Measurements from ENCODE around the gene SPTBN1. TPM values are rescaled to one million over a fixed set of nuclear protein-coding genes. Genes with fewer than 3 reads are reported as not detected.
"Not testable (repeated sequence)": the region's sequence is repeated elsewhere in the genome, so short reads cannot be mapped to it uniquely, and the experiment has no call there.

Gene SPTBN1
- total RNA-seq, 1 donor from 2014 or later, result 53.8 TPM

DNA sequence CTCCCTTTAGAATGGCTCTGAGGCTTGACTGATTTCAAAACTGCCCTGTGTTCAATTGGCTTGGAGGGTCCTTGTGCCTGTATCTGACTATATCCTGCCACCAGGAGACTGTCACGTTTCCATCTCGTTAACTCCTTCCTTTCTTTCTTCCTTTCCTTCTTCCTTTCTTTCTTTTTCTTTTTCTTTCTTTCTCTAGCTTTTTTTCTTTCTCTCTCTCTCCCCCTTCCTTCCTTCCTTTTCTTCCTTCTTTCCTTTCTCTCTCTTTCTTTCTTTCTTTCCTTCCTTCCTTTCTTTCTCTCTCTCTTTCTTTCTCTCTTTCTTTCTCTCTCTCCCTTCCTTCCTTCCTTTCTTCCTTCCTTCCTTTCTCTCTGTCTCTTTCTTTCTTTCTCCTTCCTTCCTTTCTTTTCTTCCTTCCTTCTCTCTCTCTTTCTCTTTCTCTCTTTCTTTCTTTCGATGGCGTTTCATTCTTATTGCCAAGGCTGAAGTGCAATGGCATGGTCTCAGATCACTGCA lies 229.2 kb downstream of the SPTBN1 start:
- intact Hi-C loops (cut with micrococcal nuclease), result no loop called here
- H3K27me3 Mint-ChIP-seq, result peaks cover 40% of the 10 kb centered on the region
- H3K27ac Mint-ChIP-seq, result no peak overlapping the region
- no peaks in the 10 kb centered on the region for H3K36me3 Mint-ChIP-seq (ENCODE audit: low read depth)
- peaks cover 48% of the 10 kb centered on the region for H3K4me1 Mint-ChIP-seq
- H3K4me3 Mint-ChIP-seq, result no peak overlapping the region
- H3K9me3 Mint-ChIP-seq, result peaks cover 7% of the 10 kb centered on the region
- peak; percentile 25 for DNase-seq

DNA sequence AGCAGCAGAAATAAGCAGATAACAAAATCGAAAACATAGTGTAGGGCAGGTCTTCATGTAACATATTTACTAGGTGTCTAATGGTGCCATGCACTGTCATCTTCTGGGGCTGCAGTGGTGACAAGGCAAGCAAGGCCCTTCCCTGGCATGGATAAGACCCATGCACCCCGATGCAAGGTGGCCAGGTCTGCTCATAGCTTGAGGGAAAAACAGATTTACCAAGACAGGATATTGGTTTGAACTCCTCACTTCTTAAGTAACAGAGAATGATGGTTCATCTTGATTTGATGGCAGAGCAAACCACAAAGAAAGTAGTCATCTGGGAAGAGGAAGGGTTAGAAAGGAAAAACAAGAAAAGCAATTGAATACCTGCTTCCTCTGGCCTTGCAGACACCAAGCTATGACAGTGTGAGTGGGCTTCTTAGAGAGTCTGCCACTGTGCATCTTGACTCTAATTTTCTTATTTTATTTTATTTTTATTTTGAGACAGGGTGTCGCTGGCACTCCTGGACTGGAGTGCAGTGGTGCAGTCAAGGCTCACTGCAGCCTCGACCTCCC lies 231.5 kb downstream of the SPTBN1 start:
- peaks cover 34% of the 10 kb centered on the region for H3K4me1 Mint-ChIP-seq
- peak; percentile 60 for DNase-seq
- H3K27ac Mint-ChIP-seq, result no peak overlapping the region
- H3K4me3 Mint-ChIP-seq, result peak overlapping the region; percentile 22
- intact Hi-C loops (cut with micrococcal nuclease), result loop anchor here (1.0 kb wide), 1 partner anchor 7 kb away; no protein-coding TSS in a partner anchor
- H3K27me3 Mint-ChIP-seq, result peaks cover 50% of the 10 kb centered on the region
- no peaks in the 10 kb centered on the region for H3K36me3 Mint-ChIP-seq (ENCODE audit: low read depth)
- peaks cover 7% of the 10 kb centered on the region for H3K9me3 Mint-ChIP-seq

DNA sequence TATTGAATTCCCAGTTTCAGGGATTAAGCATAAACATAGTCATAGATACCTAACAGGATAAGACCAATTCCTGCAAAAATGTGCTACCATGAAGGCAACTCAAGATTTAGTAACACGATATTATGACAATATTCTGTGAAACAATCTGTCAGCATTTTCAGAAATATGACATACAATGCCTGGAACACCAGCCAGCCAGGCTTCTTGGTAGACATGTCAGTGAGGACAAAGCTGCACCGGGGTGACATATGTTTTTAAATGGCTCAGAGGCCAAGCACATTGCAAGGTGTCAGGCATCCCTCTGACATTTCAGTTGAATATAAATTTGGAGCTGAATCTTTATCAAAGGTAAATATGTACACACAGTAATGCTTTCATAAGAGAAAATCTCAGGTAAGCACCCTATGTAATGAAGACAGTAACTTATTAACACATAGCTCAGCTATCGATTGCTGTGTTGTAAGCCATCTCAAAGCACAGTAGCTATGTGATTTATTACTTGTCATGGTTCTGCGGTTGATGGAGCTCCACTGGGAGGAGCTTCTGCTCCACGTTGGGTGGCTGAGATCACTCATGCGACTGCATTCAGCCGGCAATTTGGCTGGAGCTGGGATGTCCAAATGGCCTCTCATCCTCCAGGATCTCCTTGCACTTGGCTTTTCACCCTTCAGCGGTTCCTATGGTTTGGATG lies 235.5 kb downstream of the SPTBN1 start:
- Mint-ChIP-seq H3K4me1 (peaks cover 18% of the 10 kb centered on the region), H3K36me3 (ENCODE audit: low read depth) (no peaks in the 10 kb centered on the region), H3K9me3 (peaks cover 4% of the 10 kb centered on the region), H3K27ac (no peak overlapping the region), H3K4me3 (no peak overlapping the region), H3K27me3 (peaks cover 42% of the 10 kb centered on the region)
- DNase-seq, result peak; percentile 52
- intact Hi-C loops (cut with micrococcal nuclease), result no loop called here

DNA sequence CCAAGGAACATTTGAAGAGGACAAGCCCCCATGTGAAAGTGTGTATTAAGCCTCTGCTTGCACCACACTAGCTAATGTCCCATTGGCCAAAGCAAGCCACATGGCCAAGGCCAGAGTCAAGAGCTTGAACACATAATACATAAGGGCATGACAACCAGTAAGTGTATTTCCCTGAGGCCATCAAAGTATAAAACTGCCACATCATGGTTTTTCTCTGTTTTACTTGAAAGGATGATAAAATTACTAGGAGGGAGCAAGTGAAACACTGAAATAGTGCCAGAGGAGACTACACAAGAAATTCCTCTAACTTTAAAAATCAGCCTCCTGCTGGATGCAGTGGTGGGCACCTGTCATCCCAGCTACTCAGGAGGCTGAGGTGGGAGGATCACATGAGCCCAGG lies 236.4 kb downstream of the SPTBN1 start:
- Mint-ChIP-seq H3K4me1 (peaks cover 11% of the 10 kb centered on the region), H3K9me3 (peaks cover 4% of the 10 kb centered on the region), H3K36me3 (ENCODE audit: low read depth) (no peaks in the 10 kb centered on the region), H3K27me3 (peaks cover 41% of the 10 kb centered on the region), H3K4me3 (no peak overlapping the region), H3K27ac (no peak overlapping the region)
- intact Hi-C loops (cut with micrococcal nuclease), result no loop called here
- peak; percentile 44 for DNase-seq

DNA sequence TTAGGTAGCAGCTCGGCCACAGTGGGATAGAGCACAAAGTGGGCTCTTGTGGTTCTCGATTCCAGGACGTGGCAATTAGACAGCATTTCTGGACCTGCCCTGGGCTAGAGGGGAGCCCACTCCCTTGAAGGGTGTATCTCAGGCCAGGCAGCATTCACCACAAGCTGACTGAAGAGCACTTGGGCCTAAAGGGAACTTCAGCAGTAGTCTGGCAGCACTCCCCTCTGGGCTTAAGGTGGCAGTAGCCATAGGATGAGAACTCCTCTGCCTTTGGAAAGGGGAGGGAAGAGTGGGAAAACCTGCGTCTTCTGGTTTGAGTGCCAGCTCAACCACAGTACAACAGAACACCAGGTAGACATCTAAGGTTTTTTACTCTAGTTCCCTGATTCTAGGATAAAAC lies 239.3 kb downstream of the SPTBN1 start:
- Mint-ChIP-seq H3K4me1 (peaks cover 2% of the 10 kb centered on the region), H3K36me3 (ENCODE audit: low read depth) (no peaks in the 10 kb centered on the region), H3K27me3 (peaks cover 36% of the 10 kb centered on the region), H3K9me3 (no peaks in the 10 kb centered on the region), H3K4me3 (no peak overlapping the region), H3K27ac (no peak overlapping the region)
- peak; percentile 49 for DNase-seq
- intact Hi-C loops (cut with micrococcal nuclease), result no loop called here

DNA sequence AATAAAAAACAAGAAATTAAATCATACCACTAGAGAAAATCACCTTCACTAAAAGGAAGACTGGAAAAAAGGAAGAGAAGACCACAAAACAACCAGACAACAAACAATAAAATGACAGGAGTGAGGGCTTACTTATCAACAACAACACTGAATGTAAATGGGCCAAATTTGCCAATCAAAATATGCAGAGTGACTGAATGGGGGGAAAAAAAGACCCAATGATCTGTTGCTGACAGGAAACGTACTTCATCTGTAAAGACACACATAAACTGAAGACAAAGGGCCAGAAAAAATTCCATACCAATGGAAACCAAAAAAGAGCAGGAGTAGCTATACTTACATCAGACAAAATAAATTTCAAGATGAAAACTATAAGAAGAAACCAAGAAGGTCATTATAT lies 241.8 kb downstream of the SPTBN1 start:
- Mint-ChIP-seq H3K4me3 (no peak overlapping the region), H3K36me3 (ENCODE audit: low read depth) (no peaks in the 10 kb centered on the region), H3K9me3 (no peaks in the 10 kb centered on the region), H3K27me3 (peaks cover 52% of the 10 kb centered on the region), H3K27ac (no peak overlapping the region), H3K4me1 (peaks cover 2% of the 10 kb centered on the region)
- intact Hi-C loops (cut with micrococcal nuclease), result no loop called here
- DNase-seq, result no peak

DNA sequence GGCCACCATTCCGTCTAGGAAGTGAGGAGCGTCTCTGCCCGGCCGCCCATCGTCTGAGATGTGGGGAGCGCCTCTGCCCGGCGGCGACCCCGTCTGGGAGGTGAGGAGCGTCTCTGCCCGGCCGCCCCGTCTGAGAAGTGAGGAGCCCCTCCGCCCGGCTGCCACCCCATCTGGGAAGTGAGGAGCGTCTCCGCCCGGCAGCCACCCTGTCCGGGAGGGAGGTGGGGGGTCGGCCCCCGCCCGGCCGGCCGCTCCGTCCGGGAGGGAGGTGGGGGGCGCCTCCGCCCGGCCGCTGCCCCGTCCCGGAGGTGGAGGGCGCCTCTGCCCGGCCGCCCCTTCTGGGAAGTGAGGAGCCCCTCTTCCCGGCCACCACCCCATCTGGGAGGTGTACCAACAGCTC lies 242.8 kb downstream of the SPTBN1 start:
- H3K36me3 Mint-ChIP-seq (ENCODE audit: low read depth); intact Hi-C loops (cut with micrococcal nuclease); H3K4me1 Mint-ChIP-seq; H3K27ac Mint-ChIP-seq; H3K9me3 Mint-ChIP-seq; H3K4me3 Mint-ChIP-seq: not testable (repeated sequence)
- DNase-seq, result peak; percentile 37
- H3K27me3 Mint-ChIP-seq, result peaks cover 52% of the 10 kb centered on the region

DNA sequence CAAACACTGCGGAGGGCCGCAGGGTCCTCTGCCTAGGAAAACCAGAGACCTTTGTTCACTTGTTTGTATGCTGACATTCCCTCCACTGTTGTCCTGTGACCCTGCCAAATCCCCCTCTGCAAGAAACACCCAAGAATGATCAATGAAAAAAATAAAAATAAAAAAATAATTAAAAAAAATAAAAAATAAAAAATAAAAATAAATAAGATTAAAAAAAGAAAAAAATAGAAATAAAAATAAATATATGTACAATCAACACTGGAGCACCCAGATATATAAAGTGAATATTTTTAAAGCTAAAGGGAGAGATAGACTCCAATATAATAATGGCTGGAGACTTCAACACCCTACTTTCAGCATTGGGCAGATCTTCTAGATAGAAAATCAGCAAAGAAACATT lies 243.5 kb downstream of the SPTBN1 start:
- Mint-ChIP-seq H3K27ac (no peak overlapping the region), H3K27me3 (peaks cover 52% of the 10 kb centered on the region), H3K4me1 (no peaks in the 10 kb centered on the region), H3K9me3 (no peaks in the 10 kb centered on the region), H3K4me3 (no peak overlapping the region), H3K36me3 (ENCODE audit: low read depth) (no peaks in the 10 kb centered on the region)
- intact Hi-C loops (cut with micrococcal nuclease), result loop anchor here (5.0 kb wide), 1 partner anchor 597 kb away; no protein-coding TSS in a partner anchor
- DNase-seq, result no peak

DNA sequence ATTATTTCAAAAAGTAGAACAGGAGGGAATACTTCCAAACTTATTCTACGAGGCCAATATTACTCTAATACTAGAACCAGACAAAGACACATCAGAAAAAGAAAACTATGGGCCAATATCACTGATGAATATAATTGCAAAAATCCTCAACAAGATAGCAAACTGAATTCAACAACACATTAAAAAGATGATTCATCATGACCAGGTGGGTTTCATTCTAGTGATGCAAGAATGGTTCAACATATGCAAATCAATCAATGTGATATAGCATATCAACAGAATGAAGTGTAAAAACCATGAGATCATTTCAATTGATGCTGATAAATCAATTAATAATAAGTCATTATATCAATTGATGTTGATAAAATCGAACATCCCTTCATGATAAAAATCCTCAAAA lies 244.9 kb downstream of the SPTBN1 start:
- no peak for DNase-seq
- H3K27ac Mint-ChIP-seq, result no peak overlapping the region
- no peaks in the 10 kb centered on the region for H3K36me3 Mint-ChIP-seq (ENCODE audit: low read depth)
- H3K4me1 Mint-ChIP-seq, result no peaks in the 10 kb centered on the region
- intact Hi-C loops (cut with micrococcal nuclease), result loop anchor here (5.0 kb wide), 1 partner anchor 599 kb away; no protein-coding TSS in a partner anchor
- H3K27me3 Mint-ChIP-seq, result peaks cover 50% of the 10 kb centered on the region
- no peak overlapping the region for H3K4me3 Mint-ChIP-seq
- H3K9me3 Mint-ChIP-seq, result no peaks in the 10 kb centered on the region

DNA sequence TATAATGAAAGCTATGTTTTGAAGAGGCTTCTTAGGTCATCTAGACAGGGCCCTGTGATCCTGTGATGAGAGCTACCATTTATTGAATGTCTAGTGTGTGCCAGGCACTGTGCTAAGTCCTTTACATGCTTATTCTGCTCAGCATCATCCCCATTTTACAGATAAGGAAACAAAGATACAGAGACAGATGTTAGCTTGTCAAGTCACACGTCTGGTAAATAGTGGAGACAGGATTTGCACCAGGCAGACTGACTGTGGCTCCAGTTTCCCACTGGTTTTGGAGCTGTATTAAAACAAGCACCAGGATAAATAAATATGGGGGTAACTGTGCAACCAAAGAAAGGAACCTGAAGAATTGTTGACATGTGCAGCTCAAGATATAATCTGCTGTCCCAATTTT lies 248.1 kb downstream of the SPTBN1 start:
- no peaks in the 10 kb centered on the region for H3K36me3 Mint-ChIP-seq (ENCODE audit: low read depth)
- intact Hi-C loops (cut with micrococcal nuclease), result loop anchor here (1.0 to 5.0 kb wide), 4 partner anchors 39 to 602 kb away; no protein-coding TSS in a partner anchor
- DNase-seq, result peak; percentile 54
- H3K9me3 Mint-ChIP-seq, result no peaks in the 10 kb centered on the region
- H3K4me1 Mint-ChIP-seq, result no peaks in the 10 kb centered on the region
- H3K27me3 Mint-ChIP-seq, result peaks cover 57% of the 10 kb centered on the region
- H3K4me3 Mint-ChIP-seq, result no peak overlapping the region
- H3K27ac Mint-ChIP-seq, result no peak overlapping the region

DNA sequence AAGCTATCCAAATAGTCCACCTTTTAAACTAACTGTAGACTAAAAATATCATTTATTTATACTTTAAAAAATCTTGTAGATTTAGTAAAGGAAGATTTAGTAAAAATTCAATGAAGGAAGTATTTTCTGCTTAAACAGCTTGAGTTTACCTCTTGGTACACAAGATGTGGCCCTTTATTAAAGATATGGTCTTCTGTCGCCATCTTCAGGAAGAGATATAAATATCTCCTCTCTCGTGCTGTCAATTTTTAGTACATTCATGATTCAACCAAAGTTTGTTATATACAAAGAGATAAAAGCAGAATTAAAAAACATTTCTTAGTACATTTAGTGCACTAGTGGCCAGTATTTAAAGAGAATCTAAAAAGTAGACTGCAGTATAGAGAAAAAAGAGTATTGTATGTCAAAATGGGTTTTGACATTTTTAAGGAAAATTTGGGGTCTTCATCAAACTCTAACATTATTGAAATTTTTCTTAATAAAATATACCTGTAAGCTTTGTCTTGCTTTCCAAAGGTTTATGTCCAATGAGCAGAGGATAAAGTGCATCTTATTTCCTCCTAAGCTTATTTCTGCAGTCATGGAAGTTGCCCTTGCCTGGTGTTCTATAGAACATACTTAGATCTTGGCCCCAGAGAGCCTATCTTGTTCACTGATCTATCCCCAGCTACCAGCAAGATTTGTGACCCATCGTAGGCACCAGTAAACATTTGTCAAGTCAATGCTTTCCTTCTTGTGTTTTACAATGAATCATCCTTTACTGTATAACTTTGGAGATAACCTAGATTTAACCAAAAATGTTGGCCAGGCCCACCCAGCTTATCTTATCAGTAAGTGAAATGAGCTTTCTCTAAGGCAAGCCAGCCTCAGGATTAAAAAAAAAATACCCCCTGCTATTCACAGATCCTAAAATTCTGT lies 248.8 kb downstream of the SPTBN1 start:
- no peak overlapping the region for H3K4me3 Mint-ChIP-seq
- H3K36me3 Mint-ChIP-seq (ENCODE audit: low read depth), result no peaks in the 10 kb centered on the region
- DNase-seq, result peak; percentile 68
- no peaks in the 10 kb centered on the region for H3K4me1 Mint-ChIP-seq
- no peaks in the 10 kb centered on the region for H3K9me3 Mint-ChIP-seq
- H3K27ac Mint-ChIP-seq, result no peak overlapping the region
- intact Hi-C loops (cut with micrococcal nuclease), result loop anchor here (1.0 to 5.0 kb wide), 4 partner anchors 40 to 603 kb away; no protein-coding TSS in a partner anchor
- peaks cover 61% of the 10 kb centered on the region for H3K27me3 Mint-ChIP-seq

DNA sequence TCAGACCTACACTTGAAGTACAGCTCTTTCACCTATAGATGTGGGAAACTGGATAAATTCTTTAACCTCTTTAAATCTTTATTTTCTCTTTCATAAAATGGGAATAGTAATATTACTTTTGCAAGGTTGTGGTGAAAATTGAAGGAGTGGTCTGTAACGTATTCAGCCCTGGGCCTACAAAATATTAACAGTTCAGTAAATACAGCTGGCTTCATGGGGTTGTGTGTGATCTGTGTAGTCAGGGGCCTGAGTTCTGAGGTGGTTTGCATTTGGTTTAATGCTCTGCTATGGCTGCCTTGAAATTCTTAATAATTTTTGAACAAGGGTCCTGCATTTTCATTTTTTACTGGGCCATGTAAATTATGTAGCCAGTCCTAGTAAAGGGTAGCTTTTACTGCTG lies 250.5 kb downstream of the SPTBN1 start:
- DNase-seq, result no peak
- no peaks in the 10 kb centered on the region for H3K9me3 Mint-ChIP-seq
- no peaks in the 10 kb centered on the region for H3K4me1 Mint-ChIP-seq
- no peak overlapping the region for H3K4me3 Mint-ChIP-seq
- H3K27ac Mint-ChIP-seq, result no peak overlapping the region
- H3K27me3 Mint-ChIP-seq, result peaks cover 56% of the 10 kb centered on the region
- peaks cover 1% of the 10 kb centered on the region for H3K36me3 Mint-ChIP-seq (ENCODE audit: low read depth)
- intact Hi-C loops (cut with micrococcal nuclease), result no loop called here

DNA sequence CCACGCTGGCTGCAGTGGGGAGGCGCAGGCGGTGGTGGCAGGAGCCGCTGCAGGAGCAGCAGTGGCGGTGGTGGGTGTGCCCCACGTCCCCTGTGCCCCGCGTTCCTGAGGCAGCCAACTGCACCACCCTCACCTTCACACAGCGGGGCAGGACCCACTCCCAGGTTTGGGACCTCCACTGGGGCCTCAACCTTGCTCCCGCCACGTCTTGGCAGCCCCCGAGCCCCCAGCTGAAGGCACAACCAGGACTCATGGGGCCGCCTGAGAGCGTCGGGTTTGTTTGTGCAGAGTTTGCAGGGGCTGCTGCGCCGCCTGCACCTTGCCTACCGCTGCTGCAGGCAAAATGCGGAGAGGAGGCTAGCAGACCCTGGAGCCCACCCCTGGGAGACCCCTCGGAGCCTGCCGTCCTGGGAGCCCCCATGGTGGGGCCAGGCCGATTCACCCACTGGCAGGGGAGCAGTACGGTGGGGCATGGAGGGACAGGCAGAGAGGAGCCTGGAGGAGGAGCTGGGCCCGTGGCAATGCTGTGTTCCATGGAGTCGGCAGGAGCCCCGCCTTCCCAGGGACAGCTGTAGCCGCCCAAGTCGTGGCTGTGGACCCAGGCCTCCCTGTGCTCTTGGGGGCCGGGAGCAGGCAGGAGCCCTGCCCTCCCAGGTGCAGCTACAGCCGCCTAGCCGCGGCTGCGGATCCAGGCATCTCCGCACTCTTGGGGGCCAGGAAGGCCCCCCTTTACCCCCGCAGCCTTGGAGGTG lies 252.6 kb downstream of the SPTBN1 start:
- no peak overlapping the region for H3K27ac Mint-ChIP-seq
- DNase-seq, result no peak
- H3K4me3 Mint-ChIP-seq, result peak overlapping the region; percentile 50
- peaks cover 1% of the 10 kb centered on the region for H3K36me3 Mint-ChIP-seq (ENCODE audit: low read depth)
- H3K9me3 Mint-ChIP-seq, result no peaks in the 10 kb centered on the region
- H3K27me3 Mint-ChIP-seq, result peaks cover 55% of the 10 kb centered on the region
- intact Hi-C loops (cut with micrococcal nuclease), result no loop called here
- H3K4me1 Mint-ChIP-seq, result no peaks in the 10 kb centered on the region

Measured in activated CD4-positive, alpha-beta T cell treated with anti-CD3 and anti-CD28 coated beads, Interleukin-2, amount 10 ng/mL, durations not matched to agents 24 days and 14 days (primary cell).